ENCODE results near the gene UIMC1. TPM values are rescaled to one million over a fixed set of nuclear protein-coding genes. Genes with fewer than 3 reads are reported as not detected.
A peak's percentile ranks its signal among the peaks of the same experiment; 100 is the strongest.

UIMC1 gene
- total RNA-seq, 1 donor from 2014 or later = 67.7 TPM

DNA sequence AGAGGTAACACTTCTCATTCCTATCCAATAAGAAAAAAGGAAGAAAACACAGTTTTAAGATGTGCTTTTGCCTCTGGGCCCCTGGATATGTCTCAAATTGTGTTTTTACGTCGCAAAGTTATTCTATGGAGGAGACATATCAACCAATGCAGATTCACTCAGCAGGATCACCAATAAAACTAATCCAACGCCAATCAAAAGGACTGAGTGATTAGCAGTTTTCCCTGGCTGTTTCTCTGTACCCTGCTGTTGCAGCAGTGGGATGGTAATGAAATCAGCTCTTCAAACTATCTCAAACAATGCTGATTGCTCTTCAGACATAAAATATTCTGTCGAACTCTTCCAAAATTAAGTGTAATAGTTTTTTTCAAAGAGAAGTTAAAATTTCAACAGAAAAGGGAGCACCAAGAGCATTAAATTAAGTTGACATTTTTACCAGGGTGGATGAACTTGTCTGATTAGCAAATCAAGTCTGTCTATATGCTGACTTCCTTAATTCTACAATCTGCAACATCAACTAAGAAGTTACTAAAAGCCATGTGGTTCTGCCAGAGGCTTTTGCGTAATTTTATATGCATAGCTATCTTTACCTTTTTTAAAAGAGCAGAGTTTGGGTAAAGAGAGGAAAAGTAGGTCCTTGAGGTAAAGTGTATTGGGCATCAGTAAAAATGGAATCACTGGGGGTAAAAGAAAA is 97.8 kb downstream of the UIMC1 start:
- Histone ChIP-seq H3K4me3 (no peak overlapping the region), H2AFZ (replicated peaks) (no peak overlapping the region), H4K20me1 (ENCODE audit: low read depth) (peaks cover 10% of the 10 kb centered on the region), H3K4me2 (no peak overlapping the region), H3K9me3 (ENCODE audit: low read depth) (no peaks in the 10 kb centered on the region), H3K4me1 (peaks cover 6% of the 10 kb centered on the region), H3K27me3 (no peaks in the 10 kb centered on the region), H3K27ac (peak overlapping the region; percentile 31), H3K9ac (no peak overlapping the region), H3F3A (ENCODE audit: low read depth) (no peaks in the 10 kb centered on the region), H3K79me2 (ENCODE audit: low read depth) (no peaks in the 10 kb centered on the region), H3K36me3 (peaks cover 21% of the 10 kb centered on the region)
- TF ChIP-seq EZH2 (IDR thresholded peaks at IDR 0.05) (no peak), EZH2phosphoT487 (IDR thresholded peaks at IDR 0.05) (no peak)
- TF ChIP-seq, protein P1, sequence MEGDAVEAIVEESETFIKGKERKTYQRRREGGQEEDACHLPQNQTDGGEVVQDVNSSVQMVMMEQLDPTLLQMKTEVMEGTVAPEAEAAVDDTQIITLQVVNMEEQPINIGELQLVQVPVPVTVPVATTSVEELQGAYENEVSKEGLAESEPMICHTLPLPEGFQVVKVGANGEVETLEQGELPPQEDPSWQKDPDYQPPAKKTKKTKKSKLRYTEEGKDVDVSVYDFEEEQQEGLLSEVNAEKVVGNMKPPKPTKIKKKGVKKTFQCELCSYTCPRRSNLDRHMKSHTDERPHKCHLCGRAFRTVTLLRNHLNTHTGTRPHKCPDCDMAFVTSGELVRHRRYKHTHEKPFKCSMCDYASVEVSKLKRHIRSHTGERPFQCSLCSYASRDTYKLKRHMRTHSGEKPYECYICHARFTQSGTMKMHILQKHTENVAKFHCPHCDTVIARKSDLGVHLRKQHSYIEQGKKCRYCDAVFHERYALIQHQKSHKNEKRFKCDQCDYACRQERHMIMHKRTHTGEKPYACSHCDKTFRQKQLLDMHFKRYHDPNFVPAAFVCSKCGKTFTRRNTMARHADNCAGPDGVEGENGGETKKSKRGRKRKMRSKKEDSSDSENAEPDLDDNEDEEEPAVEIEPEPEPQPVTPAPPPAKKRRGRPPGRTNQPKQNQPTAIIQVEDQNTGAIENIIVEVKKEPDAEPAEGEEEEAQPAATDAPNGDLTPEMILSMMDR (IDR thresholded peaks at IDR 0.05) = no peak
- Mint-ChIP-seq H3K9me3 (no peaks in the 10 kb centered on the region), H3K4me3 (no peak overlapping the region), H3K4me1 (peaks cover 56% of the 10 kb centered on the region), H3K27me3 (ENCODE audit: insufficient read depth, low read depth) (no peaks in the 10 kb centered on the region), H3K27ac (no peak overlapping the region), H3K36me3 (peaks cover 26% of the 10 kb centered on the region)
- DNase-seq (ENCODE audit: low spot score) = no peak

DNA sequence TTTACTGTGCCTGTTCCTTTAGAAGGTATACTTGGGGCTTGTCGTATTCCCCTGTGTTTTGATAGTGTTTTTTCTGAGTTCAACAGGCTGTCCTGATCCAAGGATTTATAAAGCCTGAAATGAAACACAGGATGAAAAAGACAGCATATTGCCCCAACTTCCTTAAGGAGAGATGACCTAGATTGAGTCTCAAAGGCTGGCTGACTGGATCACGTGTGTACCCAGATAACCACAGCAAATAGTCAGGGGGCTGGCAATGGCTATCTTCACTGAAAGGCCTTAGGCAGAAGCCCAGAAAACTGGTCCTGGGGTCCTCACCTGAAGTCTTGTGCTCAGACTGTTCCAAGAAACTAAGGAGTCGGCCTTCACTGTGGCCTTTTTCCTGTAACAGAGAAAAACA is 99.8 kb downstream of the UIMC1 start:
- H3K9ac ChIP-seq = no peak overlapping the region
- H3K4me1 ChIP-seq = peaks cover 6% of the 10 kb centered on the region
- no peak overlapping the region for H3K4me2 ChIP-seq
- H3K4me3 Mint-ChIP-seq = no peak overlapping the region
- no peak overlapping the region for H3K27ac ChIP-seq
- H3F3A ChIP-seq (ENCODE audit: low read depth) = no peaks in the 10 kb centered on the region
- H3K36me3 ChIP-seq = peaks cover 21% of the 10 kb centered on the region
- H4K20me1 ChIP-seq (ENCODE audit: low read depth) = peaks cover 10% of the 10 kb centered on the region
- no peaks in the 10 kb centered on the region for H3K9me3 Mint-ChIP-seq
- TF ChIP-seq EZH2 (IDR thresholded peaks at IDR 0.05) = no peak
- TF ChIP-seq EZH2phosphoT487 (IDR thresholded peaks at IDR 0.05) = no peak
- no peak for DNase-seq (ENCODE audit: low spot score)
- no peaks in the 10 kb centered on the region for H3K27me3 ChIP-seq
- H3K79me2 ChIP-seq (ENCODE audit: low read depth) = no peaks in the 10 kb centered on the region
- no peaks in the 10 kb centered on the region for H3K9me3 ChIP-seq (ENCODE audit: low read depth)
- no peak overlapping the region for H2AFZ ChIP-seq (replicated peaks)
- peaks cover 39% of the 10 kb centered on the region for H3K36me3 Mint-ChIP-seq
- no peak overlapping the region for H3K4me3 ChIP-seq
- H3K27ac Mint-ChIP-seq = no peak overlapping the region
- H3K27me3 Mint-ChIP-seq (ENCODE audit: insufficient read depth, low read depth) = peaks cover 2% of the 10 kb centered on the region
- peaks cover 62% of the 10 kb centered on the region for H3K4me1 Mint-ChIP-seq

DNA sequence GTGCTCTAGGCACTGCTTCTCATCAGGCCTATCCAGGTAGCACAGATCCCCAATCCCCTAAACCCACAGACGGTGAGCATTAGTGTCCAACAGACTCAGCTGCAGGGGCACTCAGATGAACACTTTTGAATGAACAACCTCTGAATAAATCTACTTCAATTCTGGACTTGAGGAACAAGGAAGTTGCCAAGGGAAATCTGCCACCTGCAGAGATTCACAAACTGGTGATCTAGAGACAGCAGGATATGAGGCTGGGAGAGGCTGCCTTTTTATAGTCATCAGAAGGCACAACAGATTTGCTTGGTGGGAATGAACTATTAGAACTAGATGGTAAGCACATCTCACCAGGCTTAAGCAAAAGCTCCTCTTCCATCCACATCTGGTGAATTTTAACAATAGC is 100.5 kb downstream of the UIMC1 start:
- Mint-ChIP-seq H3K27ac (peak overlapping the region; percentile 26), H3K9me3 (no peaks in the 10 kb centered on the region), H3K4me1 (peaks cover 62% of the 10 kb centered on the region), H3K36me3 (peaks cover 36% of the 10 kb centered on the region), H3K4me3 (no peak overlapping the region), H3K27me3 (ENCODE audit: insufficient read depth, low read depth) (peaks cover 4% of the 10 kb centered on the region)
- DNase-seq (ENCODE audit: low spot score) = no peak
- Histone ChIP-seq H3K4me2 (no peak overlapping the region), H3F3A (ENCODE audit: low read depth) (no peaks in the 10 kb centered on the region), H3K4me3 (no peak overlapping the region), H3K79me2 (ENCODE audit: low read depth) (no peaks in the 10 kb centered on the region), H3K36me3 (peaks cover 21% of the 10 kb centered on the region), H3K9me3 (ENCODE audit: low read depth) (no peaks in the 10 kb centered on the region), H3K27ac (no peak overlapping the region), H2AFZ (replicated peaks) (no peak overlapping the region), H4K20me1 (ENCODE audit: low read depth) (peaks cover 10% of the 10 kb centered on the region), H3K9ac (no peak overlapping the region), H3K27me3 (no peaks in the 10 kb centered on the region), H3K4me1 (peaks cover 6% of the 10 kb centered on the region)
- TF ChIP-seq EZH2phosphoT487 (IDR thresholded peaks at IDR 0.05) = no peak
- TF ChIP-seq, protein P1 (IDR thresholded peaks at IDR 0.05) = no peak
- TF ChIP-seq EZH2 (IDR thresholded peaks at IDR 0.05) = no peak

DNA sequence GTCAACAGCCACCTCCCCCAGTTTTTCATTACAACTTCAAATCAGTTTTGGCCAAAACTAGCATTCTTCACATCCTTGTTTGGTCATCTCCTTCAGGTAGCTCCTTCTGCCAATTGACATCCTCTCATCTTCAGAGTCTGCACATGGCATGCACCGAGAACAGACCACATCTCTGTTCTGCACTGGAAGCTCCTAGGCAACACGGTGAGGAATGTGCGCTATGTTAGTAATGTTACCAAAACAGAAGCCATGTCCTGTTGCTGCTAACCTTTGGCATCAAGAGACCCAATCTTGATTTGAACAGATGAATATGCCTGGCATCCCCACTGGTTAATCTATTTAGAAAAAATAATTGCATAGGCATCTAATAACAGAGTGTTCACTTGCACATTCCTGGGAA is 102.3 kb downstream of the UIMC1 start:
- Mint-ChIP-seq H3K27ac (peak overlapping the region; percentile 27), H3K4me1 (peaks cover 49% of the 10 kb centered on the region), H3K36me3 (peaks cover 36% of the 10 kb centered on the region), H3K9me3 (no peaks in the 10 kb centered on the region), H3K27me3 (ENCODE audit: insufficient read depth, low read depth) (peaks cover 8% of the 10 kb centered on the region), H3K4me3 (no peak overlapping the region)
- H3K27ac ChIP-seq = no peak overlapping the region
- no peak for DNase-seq (ENCODE audit: low spot score)
- TF ChIP-seq EZH2phosphoT487 (IDR thresholded peaks at IDR 0.05) (no peak), EZH2 (IDR thresholded peaks at IDR 0.05) (no peak)
- TF ChIP-seq, protein P1 (IDR thresholded peaks at IDR 0.05) = no peak
- H3K79me2 ChIP-seq (ENCODE audit: low read depth) = no peaks in the 10 kb centered on the region
- H3K27me3 ChIP-seq = no peaks in the 10 kb centered on the region
- no peak overlapping the region for H3K9ac ChIP-seq
- no peaks in the 10 kb centered on the region for H3K9me3 ChIP-seq (ENCODE audit: low read depth)
- H2AFZ ChIP-seq (replicated peaks) = no peak overlapping the region
- H4K20me1 ChIP-seq (ENCODE audit: low read depth) = no peaks in the 10 kb centered on the region
- H3K4me3 ChIP-seq = no peak overlapping the region
- H3K36me3 ChIP-seq = peaks cover 21% of the 10 kb centered on the region
- no peak overlapping the region for H3K4me2 ChIP-seq
- no peaks in the 10 kb centered on the region for H3F3A ChIP-seq (ENCODE audit: low read depth)
- H3K4me1 ChIP-seq = no peaks in the 10 kb centered on the region
